SK-N-SH (cell line): ENCODE data around the gene ZDHHC24.

Experiments
- CHD2 ChIP-seq: fragments of 150-350 bp; IDR thresholded peaks from 2 replicates; pipeline ENCODE4 v1.6.1; 2018; ENCODE audit warnings: low read length; ENCODE audit not compliant: partially characterized antibody
- CTCF ChIP-seq: fragments of 200-600 bp; sonication (generic); IDR thresholded peaks from 2 replicates; pipeline ENCODE4 v1.6.1; 2017; ENCODE audit warnings: antibody characterized with exemption, mild to moderate bottlenecking, moderate library complexity
- EP300 ChIP-seq, 2 experiments: IDR thresholded peaks; 2 replicates each; pipeline versions ENCODE4 v1.4.0 to v1.6.1; 2012; ENCODE audit warnings: borderline replicate concordance in 1 of 2, low read depth in 1 of 2, low read length in 1 of 2
- JUND ChIP-seq: IDR thresholded peaks from 2 replicates; pipeline ENCODE4 v1.4.0; 2012

DNA sequence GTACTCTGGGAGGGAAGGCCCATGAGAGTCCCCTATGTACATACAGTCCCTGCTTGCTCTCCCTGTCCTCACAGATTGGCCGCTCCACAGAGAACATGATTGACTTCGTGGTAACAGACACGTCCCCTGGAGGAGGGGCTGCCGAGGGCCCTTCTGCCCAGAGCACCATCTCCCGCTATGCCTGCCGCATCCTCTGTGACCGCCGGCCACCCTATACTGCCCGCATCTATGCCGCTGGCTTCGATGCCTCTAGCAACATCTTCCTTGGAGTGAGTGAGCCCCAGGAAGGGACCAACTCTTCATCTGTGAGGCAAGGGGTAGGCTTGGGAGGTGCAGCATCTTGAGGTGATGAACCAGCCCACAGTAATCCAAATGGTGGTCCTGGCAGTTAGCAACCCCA lies 72.7 kb downstream of the ZDHHC24 start:
- no peak for TF ChIP-seq CTCF
- TF ChIP-seq CHD2 = no peak
- no peak for TF ChIP-seq EP300 (IDR thresholded peaks at IDR 0.05; ENCODE audit: borderline replicate concordance in 1 of 2, low read depth in 1 of 2, low read length in 1 of 2)
- TF ChIP-seq JUND = no peak
